GM19463 (cell line): ENCODE results near the gene CHRNA1.

Source experiments
- ATAC-seq: cut with Tn5 transposase; IDR thresholded peaks from one replicate; pipeline ENCODE4 v1.9.1; 2021; ENCODE audit warnings: mild to moderate bottlenecking, moderate library complexity; ENCODE audit not compliant: unreplicated experiment

CHRNA1 gene

DNA sequence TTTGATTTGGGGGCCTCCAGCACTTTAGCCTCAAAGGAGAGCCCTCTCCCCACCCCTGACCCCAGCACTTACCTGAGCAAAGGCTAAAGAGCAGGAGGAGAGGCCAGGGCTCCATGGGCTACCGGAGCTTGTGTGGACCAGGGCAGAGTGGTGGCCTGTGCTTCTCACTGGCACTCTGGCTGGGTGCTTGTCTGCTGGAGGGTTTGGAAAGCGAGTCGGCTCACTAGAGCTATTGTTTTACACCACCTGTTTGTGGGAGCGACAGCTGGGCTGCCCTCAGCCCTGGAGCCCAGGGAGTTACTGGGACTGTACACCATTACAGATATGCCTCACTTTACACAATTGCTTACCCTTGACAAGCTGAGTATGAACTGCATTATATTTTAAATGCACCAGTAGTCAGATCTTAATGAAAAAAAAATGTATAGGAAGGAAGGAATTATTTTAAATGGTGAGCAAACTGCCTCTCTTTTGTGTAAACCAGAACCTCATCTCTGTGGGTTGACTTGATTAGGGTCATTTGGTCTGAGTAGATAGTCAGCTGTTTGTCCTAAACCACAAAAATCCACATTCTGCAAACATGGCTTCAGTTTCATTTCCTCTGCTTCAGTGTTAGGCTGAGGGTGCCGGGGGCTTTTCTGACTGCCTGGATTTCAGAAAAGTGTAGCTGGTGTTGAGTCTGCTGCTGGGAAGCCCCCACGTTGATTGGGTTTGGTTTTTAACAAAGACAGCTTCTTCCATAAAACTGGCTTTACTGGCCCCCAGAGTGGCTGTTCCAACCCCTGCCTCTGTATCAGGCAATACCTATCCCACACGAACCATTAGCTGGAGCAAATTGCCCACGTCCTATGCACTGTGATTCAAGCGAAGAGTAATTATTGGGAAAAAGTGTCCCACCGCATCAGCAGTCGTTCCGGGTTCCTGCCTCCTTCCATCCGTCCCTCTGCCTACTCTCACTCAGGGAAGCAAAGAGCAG is at the start of gene CHRNA1:
Gene CHRNA1, minus strand, starts transcription at position 193 of the 976 bp plus-strand sequence. Its CDS starts 78 bp downstream, at position 115.
- ATAC-seq: peak; percentile 70

GRCh38 chr2:174812037-174812436 is 47.8 kb upstream of the CHRNA1 start:
- ATAC-seq: no peak

- ATAC-seq: no peak
Observed at GRCh38 chr2:174807931-174808330, 43.7 kb upstream of the CHRNA1 start.

DNA sequence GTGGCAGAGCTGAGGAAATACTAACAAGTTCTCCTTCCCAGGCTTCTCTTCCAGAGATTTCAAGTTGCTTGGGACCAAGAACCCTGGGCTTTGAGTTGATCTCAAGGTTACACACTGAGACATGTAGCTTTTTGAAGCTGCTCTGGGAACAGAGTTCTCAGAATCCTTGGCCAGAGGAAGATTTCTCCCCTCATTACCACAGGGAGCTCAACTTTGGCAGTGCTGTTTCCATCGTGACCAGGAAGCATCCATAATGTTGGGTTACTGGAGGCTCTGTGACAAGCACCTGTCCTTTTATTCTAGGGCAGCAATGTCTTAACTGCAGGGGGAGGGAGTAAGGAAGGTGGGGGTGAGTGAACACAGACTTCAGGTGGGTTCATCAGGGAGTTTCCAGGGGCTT is 41.5 kb upstream of the CHRNA1 start:
- no peak for ATAC-seq

DNA sequence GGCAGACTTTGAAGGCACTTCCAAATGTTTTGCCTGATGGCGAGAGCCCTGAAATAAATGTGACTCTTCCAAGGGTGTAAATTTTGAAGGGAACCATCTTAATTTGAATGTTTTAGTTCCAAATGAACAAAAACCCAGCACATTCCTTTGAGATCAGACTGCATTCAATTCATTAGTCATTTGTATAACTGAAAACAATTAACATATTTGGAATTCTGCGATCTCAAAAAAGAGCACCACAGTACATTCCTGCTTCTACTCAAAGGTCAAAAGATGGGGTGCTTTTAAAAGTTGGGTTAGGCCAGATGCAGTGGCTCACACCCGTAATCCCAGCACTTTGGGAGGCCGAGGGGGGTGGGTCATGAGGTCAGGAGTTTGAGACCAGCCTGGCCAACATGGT is 38.2 kb upstream of the CHRNA1 start:
- ATAC-seq: no peak

GRCh38 chr2:174800436-174801205 is 36.3 kb upstream of the CHRNA1 start:
- no peak for ATAC-seq

DNA sequence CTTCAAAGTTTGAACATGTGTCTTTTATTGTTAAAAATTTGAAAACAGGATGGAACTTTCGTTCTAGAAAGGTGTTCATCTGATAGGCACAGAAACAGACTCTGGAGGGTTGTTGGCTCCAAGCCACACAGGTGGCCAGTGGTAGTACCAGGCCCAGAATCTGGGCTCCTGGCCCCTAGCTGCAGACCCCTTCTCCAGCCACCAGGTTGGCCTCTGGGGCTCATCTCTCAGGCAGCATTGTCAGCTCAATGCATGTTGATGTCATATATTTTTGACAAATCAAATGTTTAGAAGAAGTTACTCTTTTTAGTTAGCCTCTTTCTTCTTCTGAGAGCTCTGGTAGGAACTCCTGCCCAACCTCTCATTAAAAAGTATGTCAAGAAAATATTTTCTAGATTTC is 34.5 kb upstream of the CHRNA1 start:
- ATAC-seq: no peak

DNA sequence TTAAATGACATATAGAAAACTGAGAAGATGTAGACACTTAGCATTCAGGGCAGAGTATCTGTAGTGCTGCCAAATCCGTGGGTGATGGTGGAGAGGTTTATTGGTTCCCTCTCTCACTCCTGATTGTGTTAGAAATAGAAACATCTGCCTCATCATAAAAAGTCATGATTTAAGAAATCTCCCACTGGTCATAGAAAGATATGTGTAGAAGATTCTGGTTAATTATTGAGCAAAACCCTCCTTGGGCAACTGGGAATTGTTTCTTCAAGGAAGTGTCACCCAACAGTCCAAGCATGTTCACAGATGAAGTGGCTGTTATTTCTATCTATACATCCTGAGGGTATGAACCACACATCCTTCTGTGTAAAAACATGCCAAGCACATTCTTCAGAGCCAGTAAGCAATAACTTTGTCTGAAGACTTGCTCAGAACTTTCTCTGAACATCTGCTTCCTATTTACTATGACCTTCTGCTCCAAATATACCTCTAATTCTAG is 33.6 kb upstream of the CHRNA1 start:
- ATAC-seq: no peak

DNA sequence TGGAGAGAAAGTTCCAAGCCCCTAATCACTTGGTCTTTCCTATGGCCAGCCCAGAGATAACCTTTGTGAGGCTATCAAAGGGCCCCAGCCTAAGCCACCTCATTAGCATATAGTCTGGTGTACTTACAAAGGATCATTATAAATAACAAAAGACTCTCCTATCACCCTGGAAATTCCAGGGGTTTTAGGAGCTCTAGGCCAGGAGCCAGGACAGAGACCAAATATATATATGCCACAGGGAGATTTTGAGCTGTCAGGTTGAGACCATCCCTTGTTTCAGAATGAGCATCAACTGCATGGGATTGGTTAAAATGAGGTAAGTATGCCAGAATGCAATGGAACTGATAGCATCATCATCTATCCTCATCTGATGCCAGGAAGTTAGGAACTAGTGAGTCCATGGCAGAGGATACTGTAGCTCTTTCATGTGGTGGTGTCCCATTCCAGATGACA is 32.1 kb upstream of the CHRNA1 start:
- no peak for ATAC-seq

- no peak for ATAC-seq
Observed at GRCh38 chr2:174794851-174795374, 30.6 kb upstream of the CHRNA1 start.

DNA sequence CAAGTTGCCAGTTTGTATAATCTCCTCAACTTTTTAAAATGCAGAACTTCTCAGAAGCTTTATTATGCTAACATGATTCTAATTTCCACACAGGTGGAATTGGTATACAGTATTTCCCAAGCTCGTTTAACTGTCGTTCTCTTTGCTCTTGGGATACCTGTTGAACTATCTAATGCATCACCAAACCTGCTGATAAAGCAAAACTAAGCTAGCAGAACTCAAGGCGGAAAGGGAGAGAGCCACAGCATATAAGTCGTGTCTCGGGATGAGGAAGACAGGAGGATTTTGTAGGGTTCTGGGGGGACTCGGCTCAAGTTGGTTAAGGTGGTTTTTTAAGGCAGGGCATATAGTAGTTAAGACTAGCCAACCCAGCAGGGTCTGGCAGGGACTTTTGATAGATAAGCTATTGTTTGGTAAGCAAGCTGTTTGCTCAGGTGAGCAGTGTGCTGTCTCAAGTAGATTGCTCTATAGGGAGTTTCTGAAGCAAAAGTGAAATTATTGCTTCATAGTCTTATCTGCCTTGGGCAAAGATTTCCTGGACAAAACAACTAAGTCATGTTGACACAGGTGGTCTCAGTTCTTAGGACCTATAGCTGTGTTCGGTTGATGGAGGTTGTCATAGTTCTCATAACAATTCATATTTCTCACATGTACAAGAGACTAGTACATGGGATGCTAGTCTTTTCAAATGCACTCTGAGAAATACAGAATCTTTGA is 28.2 kb upstream of the CHRNA1 start:
- no peak for ATAC-seq

DNA sequence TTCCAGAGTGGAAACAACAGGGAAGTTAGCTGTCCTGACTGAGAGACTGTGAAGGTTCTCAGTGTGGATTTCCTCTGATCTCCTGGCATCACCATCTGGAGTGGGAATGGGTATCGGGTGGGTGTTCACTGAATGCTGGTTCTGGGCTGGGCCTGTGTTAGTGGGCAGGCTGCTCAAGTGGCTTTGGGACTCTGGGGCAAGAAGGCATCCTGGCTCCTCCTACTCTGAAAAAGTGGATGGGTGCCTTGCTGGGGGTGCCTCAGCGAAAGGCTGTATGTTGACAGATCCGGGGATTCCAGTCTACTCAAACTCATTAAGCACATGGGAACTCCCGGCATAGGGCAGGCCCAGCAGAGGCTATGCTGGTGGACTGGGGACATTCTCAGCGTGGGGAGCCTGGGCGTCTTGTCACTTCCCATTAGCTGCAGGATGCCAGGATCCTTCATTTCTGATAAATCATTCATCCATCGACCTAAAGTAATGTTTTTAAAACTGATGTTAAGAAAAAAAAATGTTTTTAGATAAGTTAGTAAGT is 27.5 kb upstream of the CHRNA1 start:
- no peak for ATAC-seq

DNA sequence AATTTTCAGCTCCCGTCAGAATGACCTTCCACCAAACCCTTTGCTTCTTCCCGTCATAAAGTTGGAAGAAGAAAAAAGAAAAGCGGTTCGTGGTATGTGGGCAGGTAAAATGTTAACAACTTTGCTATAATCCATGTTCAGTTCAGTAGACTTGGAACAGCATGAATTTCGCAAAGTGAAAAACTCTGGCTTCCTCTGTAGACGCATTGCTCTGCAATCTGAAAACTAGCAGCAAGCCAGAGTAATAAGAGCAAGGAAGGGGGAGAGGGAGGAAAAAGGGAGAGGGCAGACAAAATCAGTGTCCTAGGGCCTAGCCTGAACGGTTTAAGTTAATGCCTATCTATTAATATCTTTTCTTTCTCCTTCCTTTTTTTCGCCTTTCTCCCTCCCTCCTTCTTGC is 26.7 kb upstream of the CHRNA1 start:
- no peak for ATAC-seq

DNA sequence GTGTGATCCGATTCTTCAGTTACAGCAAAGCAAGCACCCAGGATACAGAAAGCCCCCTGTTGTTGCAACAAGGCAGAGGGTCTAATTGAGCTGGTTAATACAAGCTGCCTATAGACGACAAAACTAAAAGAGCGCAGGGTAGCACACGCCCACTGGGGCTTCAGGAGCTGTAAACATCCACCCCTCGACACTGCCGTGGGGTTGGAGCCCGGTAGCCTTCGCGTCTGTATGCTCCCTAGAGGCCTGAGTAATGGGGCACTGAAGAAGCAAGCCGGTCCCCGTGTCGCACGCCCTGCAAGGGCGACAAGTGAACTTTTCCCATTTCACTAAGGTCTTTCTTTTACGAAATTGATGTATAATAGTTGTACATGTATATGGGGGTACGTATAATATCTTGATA is 24.7 kb upstream of the CHRNA1 start:
- ATAC-seq: no peak

DNA sequence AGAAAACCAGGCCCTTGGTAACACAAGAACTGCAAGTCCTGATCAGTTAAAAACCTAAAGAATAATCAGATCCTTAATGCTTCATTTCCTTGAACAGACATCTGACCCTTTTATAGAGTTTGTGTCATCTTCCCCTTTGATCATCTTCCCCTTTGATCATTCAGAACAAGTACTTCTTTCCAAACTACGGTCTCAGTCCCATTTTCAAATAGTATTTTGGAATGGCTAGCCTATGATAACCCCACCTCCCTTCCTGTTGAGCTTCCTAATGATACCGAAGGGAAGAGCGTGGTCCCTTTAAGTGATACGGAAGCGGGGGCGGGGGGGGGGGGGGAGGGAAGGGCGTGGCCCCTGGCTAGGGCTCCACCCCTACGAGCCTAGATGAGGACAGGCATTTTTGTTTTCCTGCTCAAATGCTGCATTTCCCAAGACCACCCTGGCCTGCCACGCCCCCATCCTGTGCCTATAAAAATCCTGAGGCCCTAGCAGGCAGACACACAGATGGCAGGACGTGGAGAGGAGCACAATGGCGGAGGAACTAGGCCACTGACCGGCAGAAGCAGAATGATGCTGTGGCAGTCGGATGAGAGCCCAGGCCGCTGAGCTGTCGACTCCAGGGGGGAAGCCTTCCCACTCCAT is 24.1 kb upstream of the CHRNA1 start:
- no peak for ATAC-seq

GRCh38 chr2:174787487-174788205 is 23.4 kb upstream of the CHRNA1 start:
- no peak for ATAC-seq

- no peak for ATAC-seq
Observed at GRCh38 chr2:174786066-174786725, 21.9 kb upstream of the CHRNA1 start.

DNA sequence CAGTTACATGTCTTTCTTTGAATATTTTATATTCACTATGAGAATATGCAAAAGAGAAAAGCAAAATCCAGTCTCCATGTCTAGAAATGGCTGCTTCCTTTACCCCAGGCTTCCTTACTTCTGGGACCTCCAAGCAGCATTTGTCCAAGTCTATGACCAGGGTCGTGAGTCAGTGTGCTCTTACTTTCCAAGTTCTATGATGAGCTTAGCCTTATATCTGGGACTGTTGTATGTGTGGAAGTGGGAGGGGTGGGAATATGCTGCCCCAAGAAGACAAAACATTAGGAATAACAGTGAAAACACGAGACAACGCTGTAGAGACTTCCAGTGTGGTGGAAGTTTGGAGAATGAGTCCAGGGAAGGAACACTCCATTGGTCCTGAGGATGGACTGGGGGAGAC is 21.2 kb upstream of the CHRNA1 start:
- no peak for ATAC-seq

DNA sequence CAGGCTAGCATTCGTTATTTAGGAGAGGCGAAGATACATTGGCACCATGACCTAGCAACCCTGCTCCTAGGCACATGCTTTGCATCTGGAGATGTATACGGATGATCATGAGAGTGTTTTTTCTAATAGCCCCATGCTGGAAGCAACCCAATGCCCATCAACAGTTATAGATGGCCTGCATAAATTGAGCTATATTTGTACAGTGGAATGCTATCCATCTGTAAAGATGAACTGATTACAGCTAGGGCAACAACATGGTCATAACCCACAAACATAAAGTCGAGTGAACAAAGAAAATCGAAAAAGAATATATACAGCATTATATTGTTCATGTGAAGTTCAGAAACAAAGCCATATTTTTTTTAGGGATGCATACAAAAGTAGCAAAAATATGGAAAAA is 20.6 kb upstream of the CHRNA1 start:
- ATAC-seq: no peak
